HG03175 (cell line): Measurements from ENCODE around the gene TMPRSS11D.
A peak's percentile ranks its signal among the peaks of the same experiment; 100 is the strongest.

Experiments
- ATAC-seq: cut with Tn5 transposase; IDR thresholded peaks from one replicate; pipeline ENCODE4 v1.9.1; 2021; ENCODE audit warnings: mild to moderate bottlenecking, moderate library complexity; ENCODE audit not compliant: unreplicated experiment

TMPRSS11D gene

GRCh38 chr4:67883902-67884301, at the start of gene TMPRSS11D:
TSS of gene TMPRSS11D (minus strand) at chr4:67884002. CDS start at chr4:67883933, 69 bp downstream.
- no peak for ATAC-seq

- ATAC-seq, result no peak
These were observed 49.2 kb upstream of the TMPRSS11D start for GRCh38 chr4:67933038-67933437.

- no peak for ATAC-seq
These were observed 47.5 kb upstream of the TMPRSS11D start for GRCh38 chr4:67931256-67931655.

- ATAC-seq, result no peak
These were observed 45.6 kb upstream of the TMPRSS11D start for GRCh38 chr4:67929426-67929825.

GRCh38 chr4:67928546-67928945, 44.7 kb upstream of the TMPRSS11D start:
- no peak for ATAC-seq

- no peak for ATAC-seq
These were observed 43.4 kb upstream of the TMPRSS11D start for GRCh38 chr4:67927251-67927650.

- ATAC-seq, result no peak
These were observed 42.7 kb upstream of the TMPRSS11D start for GRCh38 chr4:67926485-67926884.

- ATAC-seq, result no peak
These were observed 38.9 kb upstream of the TMPRSS11D start for GRCh38 chr4:67922697-67923096.

GRCh38 chr4:67918428-67918827, 34.6 kb upstream of the TMPRSS11D start:
- ATAC-seq, result no peak

- ATAC-seq, result no peak
These were observed 31.7 kb upstream of the TMPRSS11D start for GRCh38 chr4:67915400-67915966.

- ATAC-seq, result no peak
These were observed 28.3 kb upstream of the TMPRSS11D start for GRCh38 chr4:67912080-67912479.

GRCh38 chr4:67911638-67912037, 27.8 kb upstream of the TMPRSS11D start:
- ATAC-seq, result no peak

GRCh38 chr4:67911141-67911540, 27.3 kb upstream of the TMPRSS11D start:
- no peak for ATAC-seq

- ATAC-seq, result peak; percentile 17
These were observed 26.7 kb upstream of the TMPRSS11D start for GRCh38 chr4:67910585-67910905.

GRCh38 chr4:67909905-67910584, 26.2 kb upstream of the TMPRSS11D start:
- ATAC-seq, result peak; percentile 70

- no peak for ATAC-seq
These were observed 23.8 kb upstream of the TMPRSS11D start for GRCh38 chr4:67907650-67908049.

- ATAC-seq, result no peak
These were observed 15.3 kb upstream of the TMPRSS11D start for GRCh38 chr4:67899096-67899495.

- no peak for ATAC-seq
These were observed 13.9 kb upstream of the TMPRSS11D start for GRCh38 chr4:67897686-67898085.

- ATAC-seq, result no peak
These were observed 12.7 kb upstream of the TMPRSS11D start for GRCh38 chr4:67896421-67897065.

GRCh38 chr4:67894659-67895058, 10.9 kb upstream of the TMPRSS11D start:
- no peak for ATAC-seq

- ATAC-seq, result no peak
These were observed 9.1 kb upstream of the TMPRSS11D start for GRCh38 chr4:67892905-67893304.

GRCh38 chr4:67892253-67892652, 8.5 kb upstream of the TMPRSS11D start:
- ATAC-seq, result no peak
